ENCODE measurements around the gene SPRR1B. TPM values are rescaled to one million over a fixed set of nuclear protein-coding genes. Genes with fewer than 3 reads are reported as not detected.

Gene SPRR1B
- total and polyA plus RNA-seq, 9 of the 15 experiments (the other 6 are each of a cell fraction or from before 2014, with no cell fraction given): not detected

GRCh38 chr1:153070243-153070642 lies 39.2 kb downstream of the SPRR1B start (continued):
- TF ChIP-seq CUX1 (CRISPR knock-in tag; IDR thresholded peaks at IDR 0.05) (no peak), CTBP1 (IDR thresholded peaks at IDR 0.05; ENCODE audit: borderline replicate concordance) (no peak), OTX1 (CRISPR knock-in tag; IDR thresholded peaks at IDR 0.05) (no peak), HOXB6 (CRISPR knock-in tag; IDR thresholded peaks at IDR 0.05; ENCODE audit: borderline replicate concordance) (no peak), PPARD (CRISPR knock-in tag; IDR thresholded peaks at IDR 0.05) (no peak)

GRCh38 chr1:153071511-153071910 lies 40.5 kb downstream of the SPRR1B start, which contains the start of gene SPRR2B:
Gene SPRR2B (minus strand): TSS chr1:153071611. CDS start chr1:153070839, 772 bp downstream.
- 57% methylated on average over 2 of the region's 2 CpGs for WGBS (ENCODE audit: insufficient coverage, low coverage, missing lambda C conversion rate)
- CTCF ChIA-PET (ENCODE audit: low intra/inter-chr PET ratio): no interaction called here
- TF ChIP-seq ZBTB1 (CRISPR knock-in tag; IDR thresholded peaks at IDR 0.05; ENCODE audit: borderline replicate concordance, low read depth): no peak
- TF ChIP-seq CREB3L1 (IDR thresholded peaks at IDR 0.05; ENCODE audit: borderline replicate concordance, low read depth): no peak
- no peak for TF ChIP-seq NRF1 (conservative IDR thresholded peaks at IDR 0.05 in 1 of 2, IDR thresholded peaks at IDR 0.05 in 1 of 2)
- TF ChIP-seq ATF2 (CRISPR knock-in tag; IDR thresholded peaks at IDR 0.05): no peak
- TF ChIP-seq TAF9B (IDR thresholded peaks at IDR 0.05; ENCODE audit: partially characterized antibody): no peak
- TF ChIP-seq ZNF668 (CRISPR knock-in tag; IDR thresholded peaks at IDR 0.05): no peak
- TF ChIP-seq TFE3 (CRISPR knock-in tag; IDR thresholded peaks at IDR 0.05): no peak

More at GRCh38 chr1:153071511-153071910, 40.5 kb downstream of the SPRR1B start, which contains the start of gene SPRR2B:
- Histone ChIP-seq H4K20me1 (replicated peaks; ENCODE audit: control insufficient read depth, insufficient read depth, low read length) (no peaks in the 10 kb centered on the region), H3K27me3 (ENCODE audit: control insufficient read depth in 2 of 2, insufficient read depth in 2 of 2, low read length in 2 of 2) (no peaks in the 10 kb centered on the region), H3K27ac (ENCODE audit: extremely low read depth, low read depth, low read length) (no peak within 1 kb of the TSS), H3K9me1 (ENCODE audit: control insufficient read depth, insufficient read depth, low read length) (no peaks in the 10 kb centered on the region), H3K36me3 (ENCODE audit: control insufficient read depth, insufficient read depth, low read length) (no peaks in the 10 kb centered on the region), H3K4me3 (no peak within 1 kb of the TSS), H3K79me2 (ENCODE audit: control insufficient read depth, insufficient read depth, low read length) (no peaks in the 10 kb centered on the region), H3K4me1 (replicated peaks in 1 of 2; ENCODE audit: control insufficient read depth in 2 of 2, insufficient read depth in 2 of 2, low read length in 2 of 2) (peaks cover 5 to 17% of the 10 kb centered on the region in 2 experiments), H3K9me3 (replicated peaks; ENCODE audit: control insufficient read depth, insufficient read depth, low read depth, low read length) (no peaks in the 10 kb centered on the region), H3K4me2 (ENCODE audit: insufficient read depth, low read length) (no peak within 1 kb of the TSS), H3K9ac (ENCODE audit: insufficient read depth in 1 of 2, low read depth in 2 of 2, low read length in 2 of 2) (no peak within 1 kb of the TSS), H2AFZ (ENCODE audit: low read depth, low read length) (0 out of 2 replicates have a peak within 1 kb of the TSS, but pooled peaks have one; percentile 38)
- POLR2A ChIA-PET: no interaction called here
- in situ Hi-C loops (cut with MboI) (no loop called here), intact Hi-C loops (cut with micrococcal nuclease) (loop anchor here (1.0 kb wide), 1 partner anchor 22 kb away; no protein-coding TSS in a partner anchor)
- FAIRE-seq (no peak), ATAC-seq (no peak), DNase-seq (ENCODE audit: extremely low read depth in 1 of 4, low spot score in 3 of 4) (no peak)
- BruUV-seq (replicated peaks): no TSS peak
